ENCODE data around the gene SIRT3. TPM values are rescaled to one million over a fixed set of nuclear protein-coding genes. Genes with fewer than 3 reads are reported as not detected.

The SIRT3 gene
- total RNA-seq, 2 experiments from 2014 or later, result 11.3 to 12.7 TPM

DNA sequence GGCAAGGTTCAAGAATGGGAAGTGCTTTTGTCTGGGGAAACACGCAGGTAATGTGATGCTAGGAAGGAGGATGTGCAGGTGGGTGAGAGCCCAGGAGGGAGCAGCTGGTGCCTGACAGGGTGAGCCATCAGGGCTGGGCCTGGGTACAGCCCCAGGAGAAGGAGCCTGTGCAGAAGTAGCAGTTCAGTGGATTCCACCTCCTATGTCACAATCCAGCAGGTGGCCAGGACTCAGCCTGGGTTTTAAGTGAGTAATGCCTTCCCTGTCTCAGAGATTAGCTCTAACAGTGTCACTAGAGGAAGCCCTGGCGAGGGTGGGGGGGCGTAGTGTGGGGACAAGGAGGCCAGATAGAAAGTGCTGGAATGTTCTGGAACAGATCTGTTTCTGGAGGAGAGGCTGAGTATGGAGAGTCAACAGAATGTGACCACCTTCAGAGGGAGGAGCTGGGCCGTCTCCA lies 20.5 kb downstream of the SIRT3 start:
- peaks cover 41% of the 10 kb centered on the region for H3K36me3 Mint-ChIP-seq (ENCODE audit: low read depth)
- no peaks in the 10 kb centered on the region for H3K9me3 Mint-ChIP-seq
- no peak overlapping the region for H3K27ac Mint-ChIP-seq
- no peaks in the 10 kb centered on the region for H3K27me3 Mint-ChIP-seq
- no peak for DNase-seq
- H3K4me1 Mint-ChIP-seq, result peaks cover 11% of the 10 kb centered on the region
- no peak overlapping the region for H3K4me3 Mint-ChIP-seq
- CTCF ChIA-PET, result interaction anchor here (0.7 to 1.9 kb wide), 4 partner anchors 9 to 303 kb away, joined by 3 to 13 read pairs (median 4); no protein-coding TSS in a partner anchor
- POLR2A ChIA-PET, result no interaction called here

DNA sequence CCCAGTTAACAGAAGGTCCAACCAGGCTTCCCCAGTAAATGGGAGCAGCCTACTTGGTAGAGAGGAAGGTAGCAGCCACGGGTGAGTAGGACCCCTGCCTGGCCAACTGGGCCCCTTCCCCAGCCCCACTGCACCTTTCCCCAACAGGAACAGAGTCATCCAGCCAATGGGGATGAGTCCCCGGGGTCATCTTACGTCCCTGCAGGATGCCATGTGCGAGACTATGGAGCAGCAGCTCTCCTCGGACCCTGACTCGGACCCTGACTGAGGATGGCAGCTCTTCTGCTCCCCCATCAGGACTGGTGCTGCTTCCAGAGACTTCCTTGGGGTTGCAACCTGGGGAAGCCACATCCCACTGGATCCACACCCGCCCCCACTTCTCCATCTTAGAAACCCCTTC lies 22.1 kb downstream of the SIRT3 start:
- no peaks in the 10 kb centered on the region for H3K27me3 Mint-ChIP-seq
- H3K36me3 Mint-ChIP-seq (ENCODE audit: low read depth), result peaks cover 52% of the 10 kb centered on the region
- H3K4me1 Mint-ChIP-seq, result peaks cover 23% of the 10 kb centered on the region
- no peak overlapping the region for H3K27ac Mint-ChIP-seq
- DNase-seq, result no peak
- H3K4me3 Mint-ChIP-seq, result no peak overlapping the region
- POLR2A ChIA-PET, result no interaction called here
- CTCF ChIA-PET, result no interaction called here
- H3K9me3 Mint-ChIP-seq, result no peaks in the 10 kb centered on the region

DNA sequence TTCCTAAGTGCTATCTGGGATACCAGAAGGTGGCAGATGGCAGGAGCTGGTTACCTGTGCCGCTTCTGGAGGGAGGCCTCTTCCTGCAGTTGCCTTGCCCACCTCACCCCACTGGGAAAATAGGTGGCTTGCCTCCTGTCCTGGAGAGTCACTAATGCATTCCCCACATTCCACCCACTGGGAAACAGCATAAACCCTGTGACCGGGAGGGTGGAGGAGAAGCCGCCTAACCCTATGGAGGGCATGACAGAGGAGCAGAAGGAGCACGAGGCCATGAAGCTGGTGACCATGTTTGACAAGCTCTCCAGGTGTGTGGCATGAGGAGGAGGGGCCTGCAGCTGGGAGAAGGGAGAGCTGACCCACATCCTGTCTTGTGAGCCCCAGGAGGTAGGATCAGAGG lies 23.0 kb downstream of the SIRT3 start:
- H3K27ac Mint-ChIP-seq, result peak overlapping the region; percentile 42
- peaks cover 23% of the 10 kb centered on the region for H3K4me1 Mint-ChIP-seq

DNA sequence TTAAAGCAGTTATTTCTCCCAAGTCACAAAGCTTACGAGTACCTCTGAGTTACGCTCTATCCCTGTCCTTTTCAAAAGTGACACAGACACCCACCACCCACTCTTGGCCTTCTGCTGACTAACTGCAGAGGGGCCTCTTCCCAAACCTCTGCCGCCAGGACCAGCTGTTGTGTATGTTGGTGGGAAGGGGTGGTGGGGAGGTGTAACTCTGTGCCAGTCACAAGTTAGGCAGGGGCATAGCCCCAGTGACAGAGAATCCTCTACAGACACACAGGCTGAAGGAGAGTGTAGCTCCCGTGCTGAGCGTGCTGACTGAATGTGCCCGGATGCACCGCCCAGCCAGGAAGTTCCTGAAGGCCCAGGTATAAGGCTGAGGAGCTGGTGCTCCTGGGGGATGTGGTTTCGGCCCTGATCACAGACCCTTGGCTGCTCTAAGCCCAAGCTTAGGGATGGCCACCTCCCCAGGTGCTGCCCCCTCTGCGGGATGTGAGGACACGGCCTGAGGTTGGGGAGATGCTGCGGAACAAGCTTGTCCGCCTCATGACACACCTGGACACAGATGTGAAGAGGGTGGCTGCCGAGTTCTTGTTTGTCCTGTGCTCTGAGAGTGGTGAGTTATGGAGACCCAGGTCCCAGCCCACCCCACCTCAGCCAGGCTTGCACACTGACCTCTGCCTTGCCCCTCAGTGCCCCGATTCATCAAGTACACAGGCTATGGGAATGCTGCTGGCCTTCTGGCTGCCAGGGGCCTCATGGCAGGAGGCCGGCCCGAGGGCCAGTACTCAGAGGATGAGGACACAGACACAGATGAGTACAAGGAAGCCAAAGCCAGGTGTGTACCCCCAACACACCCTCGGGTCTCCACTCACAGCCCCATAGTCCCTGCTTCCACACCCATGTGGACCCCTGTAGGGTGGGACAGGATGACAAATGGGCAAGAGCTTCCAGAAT lies 23.7 kb downstream of the SIRT3 start:
- H3K4me1 Mint-ChIP-seq, result peaks cover 16% of the 10 kb centered on the region
- H3K27ac Mint-ChIP-seq, result no peak overlapping the region
- POLR2A ChIA-PET, result no interaction called here
- H3K9me3 Mint-ChIP-seq, result no peaks in the 10 kb centered on the region
- peaks cover 57% of the 10 kb centered on the region for H3K36me3 Mint-ChIP-seq (ENCODE audit: low read depth)
- CTCF ChIA-PET, result interaction anchor here (1.2 to 2.0 kb wide), 3 partner anchors 10 to 38 kb away, joined by 4 to 9 read pairs (median 6); no protein-coding TSS in a partner anchor
- no peak overlapping the region for H3K4me3 Mint-ChIP-seq
- no peak for DNase-seq
- no peaks in the 10 kb centered on the region for H3K27me3 Mint-ChIP-seq

More for the DNA sequence above, 23.0 kb downstream of the SIRT3 start:
- ChIA-PET CTCF (interaction anchor here (2.0 kb wide), 1 partner anchor 38 kb away, joined by 9 read pairs; no protein-coding TSS in a partner anchor), POLR2A (no interaction called here)
- Mint-ChIP-seq H3K4me3 (no peak overlapping the region), H3K27me3 (no peaks in the 10 kb centered on the region), H3K9me3 (no peaks in the 10 kb centered on the region), H3K36me3 (ENCODE audit: low read depth) (peaks cover 54% of the 10 kb centered on the region)
- no peak for DNase-seq

DNA sequence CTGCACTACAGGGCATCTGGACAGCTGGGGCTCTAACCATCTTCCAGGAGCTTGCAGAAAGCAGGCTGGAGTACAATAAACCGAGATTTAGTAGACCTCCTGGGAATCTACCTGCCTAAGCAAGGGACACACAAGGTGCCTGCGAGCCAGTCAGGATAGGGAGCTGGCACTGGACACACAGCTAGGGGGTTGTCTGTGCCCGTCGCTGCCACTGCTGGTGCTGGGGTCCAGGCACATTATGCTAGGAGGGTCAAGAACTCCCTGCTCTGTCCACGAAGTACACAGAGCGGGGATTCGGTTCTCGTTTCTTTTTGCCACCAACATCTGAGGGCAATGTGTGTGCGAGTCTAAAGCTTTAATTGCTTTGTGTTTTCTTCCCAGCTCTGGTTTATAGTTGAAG lies 24.4 kb downstream of the SIRT3 start:
- no peak for DNase-seq
- POLR2A ChIA-PET, result no interaction called here
- peaks cover 59% of the 10 kb centered on the region for H3K36me3 Mint-ChIP-seq (ENCODE audit: low read depth)
- H3K4me3 Mint-ChIP-seq, result no peak overlapping the region
- H3K4me1 Mint-ChIP-seq, result peaks cover 13% of the 10 kb centered on the region
- no peaks in the 10 kb centered on the region for H3K27me3 Mint-ChIP-seq
- no peaks in the 10 kb centered on the region for H3K9me3 Mint-ChIP-seq
- no peak overlapping the region for H3K27ac Mint-ChIP-seq
- CTCF ChIA-PET, result interaction anchor here (1.2 to 2.0 kb wide), 3 partner anchors 11 to 39 kb away, joined by 4 to 9 read pairs (median 6); no protein-coding TSS in a partner anchor

DNA sequence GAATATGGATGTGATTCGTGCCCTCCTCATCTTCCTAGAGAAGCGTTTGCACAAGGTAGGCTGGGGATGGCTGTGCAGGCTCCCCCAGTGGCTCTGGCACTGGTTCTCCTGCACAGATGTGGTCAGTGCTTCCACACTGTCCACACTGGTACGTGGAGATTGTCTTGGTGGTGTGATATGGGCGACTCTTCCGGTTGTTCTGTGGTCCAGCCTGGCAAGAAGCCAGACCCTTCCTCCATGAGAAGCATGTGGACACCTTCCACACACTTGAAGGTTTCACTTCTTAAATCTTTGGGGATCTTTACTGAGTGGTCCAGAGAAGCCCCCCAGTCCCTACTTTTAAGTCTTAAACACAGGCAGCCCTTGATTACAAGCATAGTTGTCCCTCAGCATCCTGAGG lies 24.8 kb downstream of the SIRT3 start:
- Mint-ChIP-seq H3K36me3 (ENCODE audit: low read depth) (peaks cover 59% of the 10 kb centered on the region), H3K9me3 (no peaks in the 10 kb centered on the region), H3K4me3 (no peak overlapping the region), H3K4me1 (peaks cover 13% of the 10 kb centered on the region), H3K27me3 (no peaks in the 10 kb centered on the region), H3K27ac (no peak overlapping the region)
- CTCF ChIA-PET, result interaction anchor here (1.2 kb wide), 1 partner anchor 11 kb away, joined by 4 read pairs; no protein-coding TSS in a partner anchor
- no peak for DNase-seq
- POLR2A ChIA-PET, result no interaction called here

DNA sequence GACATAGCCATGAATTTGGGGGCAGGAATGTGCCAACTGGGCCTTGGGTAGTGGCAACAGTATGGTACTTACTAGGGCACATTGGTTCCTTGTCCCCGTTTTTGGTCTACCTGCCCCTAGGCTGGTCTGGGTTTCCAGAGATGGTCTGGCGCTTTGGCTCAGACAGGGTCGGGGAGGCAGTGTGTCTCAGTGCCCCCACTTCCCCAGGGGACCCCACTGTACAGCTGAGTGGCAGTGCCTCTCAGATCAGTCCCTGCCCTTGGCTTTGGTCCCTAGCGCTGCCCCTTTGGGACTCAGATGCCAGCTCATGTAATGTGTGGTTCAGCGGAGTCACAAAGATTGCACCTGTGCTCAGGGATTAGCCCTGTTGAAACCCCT lies 25.4 kb downstream of the SIRT3 start:
- ChIA-PET POLR2A (no interaction called here), CTCF (no interaction called here)
- Mint-ChIP-seq H3K36me3 (ENCODE audit: low read depth) (peaks cover 57% of the 10 kb centered on the region), H3K4me3 (peak overlapping the region; percentile 51), H3K27ac (no peak overlapping the region), H3K27me3 (no peaks in the 10 kb centered on the region), H3K9me3 (no peaks in the 10 kb centered on the region), H3K4me1 (peaks cover 18% of the 10 kb centered on the region)
- no peak for DNase-seq

DNA sequence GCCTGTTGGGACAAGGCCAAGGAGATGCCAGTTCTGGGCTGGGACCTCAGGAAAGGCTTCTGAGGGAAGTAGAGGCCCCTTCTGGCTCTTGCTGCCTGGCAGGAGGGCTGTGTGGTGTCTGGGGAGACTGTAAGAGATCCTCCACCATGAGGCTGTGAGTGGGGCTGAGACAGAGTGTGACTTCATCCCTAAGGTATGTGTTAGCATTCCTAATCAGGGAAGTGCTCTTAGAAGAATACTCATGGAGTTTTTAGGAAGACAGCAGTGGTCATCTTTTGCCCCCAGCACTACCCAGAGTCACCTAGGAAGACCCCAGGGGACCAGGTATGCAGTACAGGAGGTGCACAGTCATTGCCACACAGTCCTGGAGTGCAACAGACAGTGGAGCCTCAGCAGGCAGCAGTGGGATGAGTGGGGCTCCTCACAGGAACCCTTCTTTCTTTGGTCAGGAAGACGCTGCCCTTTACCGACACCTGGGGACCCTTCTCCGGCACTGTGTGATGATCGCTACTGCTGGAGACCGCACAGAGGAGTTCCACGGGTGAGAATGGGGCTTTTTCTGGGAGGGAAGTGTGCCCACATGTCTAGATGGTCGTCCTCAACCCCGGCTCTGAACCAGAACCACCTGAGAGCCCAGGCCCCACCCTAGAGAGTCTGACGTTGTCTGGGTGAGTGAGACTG lies 25.9 kb downstream of the SIRT3 start:
- peak overlapping the region; percentile 50 for H3K27ac Mint-ChIP-seq
- no peak for DNase-seq
- no peaks in the 10 kb centered on the region for H3K9me3 Mint-ChIP-seq
- POLR2A ChIA-PET, result no interaction called here
- peaks cover 24% of the 10 kb centered on the region for H3K4me1 Mint-ChIP-seq
- H3K36me3 Mint-ChIP-seq (ENCODE audit: low read depth), result peaks cover 55% of the 10 kb centered on the region
- peak overlapping the region; percentile 95 for H3K4me3 Mint-ChIP-seq
- CTCF ChIA-PET, result interaction anchor here (2.1 kb wide), 1 partner anchor 40 kb away, joined by 9 read pairs; no protein-coding TSS in a partner anchor
- H3K27me3 Mint-ChIP-seq, result no peaks in the 10 kb centered on the region

DNA sequence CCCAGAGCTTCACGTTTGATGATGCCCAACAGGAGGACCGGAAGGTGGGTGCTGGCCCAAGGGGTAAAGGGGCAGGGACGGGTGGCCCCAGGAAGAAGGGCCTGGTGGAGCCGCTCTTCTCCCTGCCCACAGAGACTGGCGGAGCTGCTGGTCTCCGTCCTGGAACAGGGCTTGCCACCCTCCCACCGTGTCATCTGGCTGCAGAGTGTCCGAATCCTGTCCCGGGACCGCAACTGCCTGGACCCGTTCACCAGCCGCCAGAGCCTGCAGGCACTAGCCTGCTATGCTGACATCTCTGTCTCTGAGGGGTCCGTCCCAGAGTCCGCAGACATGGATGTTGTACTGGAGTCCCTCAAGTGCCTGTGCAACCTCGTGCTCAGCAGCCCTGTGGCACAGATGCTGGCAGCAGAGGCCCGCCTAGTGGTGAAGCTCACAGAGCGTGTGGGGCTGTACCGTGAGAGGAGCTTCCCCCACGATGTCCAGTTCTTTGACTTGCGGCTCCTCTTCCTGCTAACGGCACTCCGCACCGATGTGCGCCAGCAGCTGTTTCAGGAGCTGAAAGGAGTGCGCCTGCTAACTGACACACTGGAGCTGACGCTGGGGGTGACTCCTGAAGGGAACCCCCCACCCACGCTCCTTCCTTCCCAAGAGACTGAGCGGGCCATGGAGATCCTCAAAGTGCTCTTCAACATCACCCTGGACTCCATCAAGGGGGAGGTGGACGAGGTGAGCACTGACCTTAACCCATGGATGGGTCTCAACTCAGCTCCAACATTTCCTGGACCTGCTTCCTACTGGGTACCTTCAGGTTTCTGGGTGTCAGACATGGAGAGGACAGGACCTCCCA lies 26.6 kb downstream of the SIRT3 start:
- H3K36me3 Mint-ChIP-seq (ENCODE audit: low read depth), result peaks cover 51% of the 10 kb centered on the region
- no peaks in the 10 kb centered on the region for H3K9me3 Mint-ChIP-seq
- POLR2A ChIA-PET, result interaction anchor here (0.6 kb wide), 1 partner anchor 167 kb away, joined by 3 read pairs; no protein-coding TSS in a partner anchor
- CTCF ChIA-PET, result interaction anchor here (0.6 to 2.1 kb wide), 2 partner anchors 13 to 41 kb away, joined by 3 to 9 read pairs; no protein-coding TSS in a partner anchor
- peaks cover 29% of the 10 kb centered on the region for H3K4me1 Mint-ChIP-seq
- peak overlapping the region; percentile 99 for H3K27ac Mint-ChIP-seq
- no peak for DNase-seq
- peak overlapping the region; percentile 95 for H3K4me3 Mint-ChIP-seq
- no peaks in the 10 kb centered on the region for H3K27me3 Mint-ChIP-seq

DNA sequence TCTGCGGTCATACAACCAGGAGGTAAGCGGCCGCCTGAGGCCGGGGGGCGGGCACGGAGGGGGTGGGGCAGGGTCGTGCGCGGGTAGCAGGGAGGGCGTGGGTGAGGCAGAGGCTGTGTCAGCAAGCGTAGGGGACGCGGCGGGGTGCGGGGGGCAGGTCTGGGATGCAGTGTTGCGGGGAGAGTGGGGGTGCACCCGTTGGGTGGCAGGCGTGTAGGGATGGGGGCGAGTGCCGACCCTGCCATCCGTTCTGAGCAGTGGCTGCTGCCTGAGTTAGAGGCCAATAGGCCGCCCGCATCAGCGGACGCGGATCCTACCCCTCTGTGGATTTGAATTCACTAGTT lies 27.3 kb downstream of the SIRT3 start:
- Mint-ChIP-seq H3K36me3 (ENCODE audit: low read depth) (peaks cover 52% of the 10 kb centered on the region), H3K4me1 (peaks cover 32% of the 10 kb centered on the region), H3K4me3 (peak overlapping the region; percentile 95), H3K27me3 (no peaks in the 10 kb centered on the region), H3K27ac (peak overlapping the region; percentile 99), H3K9me3 (no peaks in the 10 kb centered on the region)
- DNase-seq, result no peak
- ChIA-PET CTCF (interaction anchor here (2.1 kb wide), 1 partner anchor 42 kb away, joined by 9 read pairs; no protein-coding TSS in a partner anchor), POLR2A (interaction anchor here (0.6 kb wide), 1 partner anchor 168 kb away, joined by 3 read pairs; no protein-coding TSS in a partner anchor)

DNA sequence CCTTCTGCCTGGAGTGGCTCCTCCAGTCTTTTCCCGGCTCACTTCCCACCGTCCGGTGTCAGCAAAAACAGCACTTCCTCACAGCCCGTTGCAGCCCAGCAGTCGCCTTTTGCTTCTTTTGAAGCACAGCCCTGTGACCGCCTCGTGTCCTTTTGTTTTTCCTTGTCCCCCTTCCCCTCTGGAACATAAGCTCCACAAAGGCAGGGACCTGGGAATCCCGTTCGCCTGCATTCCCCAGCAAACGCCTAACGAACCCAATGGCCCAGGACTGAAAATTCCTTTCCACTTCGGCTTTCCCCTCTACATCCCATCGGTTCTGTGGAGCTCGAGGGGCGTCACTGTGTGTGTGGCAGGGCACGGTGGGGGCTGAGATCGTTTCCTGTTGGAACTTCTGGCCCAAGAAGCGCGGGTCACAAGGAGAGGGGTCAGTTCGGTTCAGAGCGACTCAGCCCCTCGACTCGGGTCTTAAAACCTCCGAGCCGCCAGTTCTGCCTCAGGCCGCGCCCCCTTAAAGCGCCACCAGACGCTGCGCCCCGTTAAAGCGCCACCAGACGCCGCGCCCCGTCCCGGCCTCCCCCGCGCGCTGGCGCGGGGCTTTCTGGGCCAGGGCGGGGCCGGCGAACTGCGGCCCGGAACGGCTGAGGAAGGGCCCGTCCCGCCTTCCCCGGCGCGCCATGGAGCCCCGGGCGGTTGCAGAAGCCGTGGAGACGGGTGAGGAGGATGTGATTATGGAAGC lies 27.8 kb downstream of the SIRT3 start:
- Mint-ChIP-seq H3K36me3 (ENCODE audit: low read depth) (peaks cover 53% of the 10 kb centered on the region), H3K27me3 (no peaks in the 10 kb centered on the region), H3K9me3 (no peaks in the 10 kb centered on the region), H3K4me1 (peaks cover 38% of the 10 kb centered on the region), H3K27ac (peak overlapping the region; percentile 99), H3K4me3 (peak overlapping the region; percentile 95)
- DNase-seq, result peak; percentile 87
- ChIA-PET CTCF (interaction anchor here (1.4 to 2.1 kb wide), 2 partner anchors 42 to 122 kb away, joined by 3 to 9 read pairs; no protein-coding TSS in a partner anchor), POLR2A (interaction anchor here (0.6 kb wide), 2 partner anchors 8 to 168 kb away, joined by 3 read pairs; no protein-coding TSS in a partner anchor)

Data from activated CD4-positive, alpha-beta T cell treated with anti-CD3 and anti-CD28 coated beads, Interleukin-2, amount 10 ng/mL, durations not matched to agents 7 days and 5 days (primary cell).